Activated naive CD8-positive, alpha-beta T cell (primary cell): Measurements from ENCODE around the gene FCRL2.

Experiments
- H3K27ac Mint-ChIP-seq: one replicate; pipeline ENCODE4 v1.8.0; 2021; ENCODE audit warnings: mixed read lengths
- H3K27me3 Mint-ChIP-seq: one replicate; pipeline ENCODE4 v1.8.0; 2021; ENCODE audit warnings: mixed read lengths
- H3K36me3 Mint-ChIP-seq: one replicate; pipeline ENCODE4 v1.8.0; 2021; ENCODE audit warnings: mixed read lengths
- H3K4me1 Mint-ChIP-seq: one replicate; pipeline ENCODE4 v1.8.0; 2021; ENCODE audit warnings: low read depth, mixed read lengths
- H3K4me3 Mint-ChIP-seq: one replicate; pipeline ENCODE4 v1.8.0; 2021; ENCODE audit warnings: mild to moderate bottlenecking, mixed read lengths
- H3K9me3 Mint-ChIP-seq: one replicate; pipeline ENCODE4 v1.8.0; 2021; ENCODE audit warnings: low read depth, mixed read lengths

The FCRL2 gene

DNA sequence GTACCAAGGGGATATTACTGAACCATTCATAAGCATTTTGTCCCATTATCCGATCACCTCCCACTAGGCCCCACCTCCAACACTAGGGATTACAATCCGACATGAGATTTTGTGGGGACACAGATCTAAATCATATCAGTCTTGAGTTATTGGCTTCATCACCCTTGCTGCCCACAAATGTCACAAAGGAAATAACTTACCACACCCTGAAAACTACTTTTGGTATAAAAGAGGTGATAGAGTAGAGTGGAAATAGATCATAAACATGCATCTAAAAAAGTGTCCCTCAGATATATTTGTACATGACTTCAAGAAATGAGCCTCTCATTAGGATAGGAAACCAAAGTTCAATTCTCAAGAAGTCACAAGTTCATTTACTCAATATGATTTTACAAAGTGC, 53.8 kb downstream of the FCRL2 start:
- H3K36me3 Mint-ChIP-seq = no peaks in the 10 kb centered on the region
- H3K4me3 Mint-ChIP-seq = no peak overlapping the region
- peaks cover 9% of the 10 kb centered on the region for H3K9me3 Mint-ChIP-seq
- peaks cover 1% of the 10 kb centered on the region for H3K27me3 Mint-ChIP-seq
- no peak overlapping the region for H3K27ac Mint-ChIP-seq
- peaks cover 10% of the 10 kb centered on the region for H3K4me1 Mint-ChIP-seq

DNA sequence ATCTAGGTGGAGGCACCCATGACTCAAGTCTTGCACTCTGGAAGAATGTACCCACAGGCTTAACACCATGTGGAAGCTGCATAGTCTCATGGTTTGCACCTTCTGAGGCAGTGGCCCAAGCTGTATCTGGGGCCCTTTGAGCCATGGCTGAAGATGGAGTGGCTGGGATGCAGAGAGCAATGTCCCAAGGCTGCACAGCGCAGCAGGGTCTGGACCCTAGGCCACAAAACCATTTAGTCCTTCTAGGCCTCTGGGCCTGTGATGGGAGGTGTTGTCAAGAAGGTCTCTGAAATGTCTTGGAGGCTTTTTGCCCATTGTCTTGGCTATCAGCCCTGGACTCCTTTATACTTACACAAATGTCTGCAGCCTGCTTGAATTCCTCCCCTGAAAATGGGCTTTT, 54.9 kb downstream of the FCRL2 start:
- H3K4me3 Mint-ChIP-seq = no peak overlapping the region
- peaks cover 10% of the 10 kb centered on the region for H3K4me1 Mint-ChIP-seq
- H3K36me3 Mint-ChIP-seq = no peaks in the 10 kb centered on the region
- no peak overlapping the region for H3K27ac Mint-ChIP-seq
- H3K9me3 Mint-ChIP-seq = peaks cover 9% of the 10 kb centered on the region
- no peaks in the 10 kb centered on the region for H3K27me3 Mint-ChIP-seq

DNA sequence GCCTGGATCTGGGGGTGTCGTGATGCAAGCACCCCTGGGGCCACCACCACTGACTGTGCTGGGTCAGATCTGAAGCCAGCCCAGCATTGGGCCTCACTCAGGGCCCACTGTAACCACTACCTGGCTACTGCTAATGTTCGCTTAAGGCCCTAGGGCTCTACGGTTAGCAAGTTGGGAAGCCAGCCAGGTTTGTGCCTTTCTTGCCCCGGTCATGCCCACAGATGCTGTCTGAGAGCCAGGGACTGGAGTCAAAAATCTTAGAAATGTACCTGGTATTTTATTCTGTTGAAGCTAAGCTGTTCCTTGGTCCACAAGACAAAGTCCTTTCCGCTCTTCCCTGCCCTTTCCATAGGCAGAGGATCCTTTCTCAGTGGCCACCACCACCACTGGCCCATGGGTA, 61.2 kb downstream of the FCRL2 start:
- H3K9me3 Mint-ChIP-seq = peaks cover 2% of the 10 kb centered on the region
- no peak overlapping the region for H3K27ac Mint-ChIP-seq
- no peak overlapping the region for H3K4me3 Mint-ChIP-seq
- H3K36me3 Mint-ChIP-seq = no peaks in the 10 kb centered on the region
- no peaks in the 10 kb centered on the region for H3K4me1 Mint-ChIP-seq
- no peaks in the 10 kb centered on the region for H3K27me3 Mint-ChIP-seq

DNA sequence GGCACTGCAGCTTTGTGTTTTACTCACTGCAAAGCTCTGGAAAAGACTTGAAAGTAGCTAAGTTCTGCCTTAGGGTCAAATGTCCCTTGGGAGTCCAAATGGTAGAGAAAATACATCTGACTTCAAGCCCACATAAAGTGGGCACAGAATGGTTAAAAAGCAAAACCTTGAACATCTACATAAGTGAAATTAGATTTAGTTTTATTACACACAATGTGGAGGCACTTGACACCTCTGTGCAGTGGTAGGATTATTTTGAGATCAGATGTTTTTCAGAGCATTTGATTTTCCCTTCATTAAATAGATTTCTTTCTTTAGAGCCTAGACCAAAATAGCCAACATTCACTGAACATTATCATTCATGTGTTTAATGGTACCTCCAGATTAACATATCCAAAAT, 65.1 kb downstream of the FCRL2 start:
- Mint-ChIP-seq H3K4me3 (no peak overlapping the region), H3K27me3 (no peaks in the 10 kb centered on the region), H3K27ac (no peak overlapping the region), H3K36me3 (no peaks in the 10 kb centered on the region), H3K4me1 (no peaks in the 10 kb centered on the region), H3K9me3 (no peaks in the 10 kb centered on the region)

DNA sequence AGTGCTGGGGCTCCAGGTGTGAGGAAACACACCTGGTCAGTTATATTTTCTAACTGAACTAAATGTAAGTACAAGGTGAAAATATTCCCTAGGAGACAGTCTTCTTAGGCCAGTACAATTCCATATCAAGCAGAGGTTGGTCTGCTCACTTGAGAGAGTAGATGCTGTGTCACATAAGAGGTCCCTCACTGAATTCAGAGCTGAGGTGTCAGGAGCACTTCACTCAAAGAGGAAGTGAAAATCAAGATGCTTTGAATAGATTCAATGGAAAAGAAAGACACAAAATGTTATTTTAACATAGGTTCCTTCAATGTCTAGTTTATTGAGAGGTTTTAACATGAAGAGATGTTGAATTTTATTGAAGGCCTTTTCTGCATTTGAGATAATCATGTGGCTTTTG, 72.1 kb downstream of the FCRL2 start:
- no peaks in the 10 kb centered on the region for H3K27me3 Mint-ChIP-seq
- no peak overlapping the region for H3K4me3 Mint-ChIP-seq

DNA sequence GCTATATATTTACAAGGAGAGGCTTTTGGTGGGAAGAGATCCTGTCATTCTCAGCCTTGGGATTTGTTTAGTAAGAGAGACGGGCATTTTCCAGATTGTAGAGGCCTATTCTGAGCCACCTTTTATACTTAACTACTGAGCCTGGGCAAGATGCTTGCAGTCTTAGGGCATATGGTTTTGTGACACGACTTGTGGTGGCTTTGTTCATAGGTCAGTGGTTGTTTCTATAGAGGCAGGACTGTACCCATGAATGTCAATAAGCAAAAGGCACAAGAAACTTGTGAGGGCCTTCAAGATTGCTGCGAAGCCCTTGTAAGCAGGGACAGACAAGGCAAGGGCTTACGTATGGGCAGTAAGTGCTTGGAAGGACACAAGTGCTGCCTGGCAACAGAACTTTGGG, 73.0 kb downstream of the FCRL2 start:
- no peaks in the 10 kb centered on the region for H3K4me1 Mint-ChIP-seq
- no peak overlapping the region for H3K4me3 Mint-ChIP-seq
- H3K27me3 Mint-ChIP-seq = peaks cover 1% of the 10 kb centered on the region
- H3K9me3 Mint-ChIP-seq = no peaks in the 10 kb centered on the region
- H3K27ac Mint-ChIP-seq = no peak overlapping the region
- no peaks in the 10 kb centered on the region for H3K36me3 Mint-ChIP-seq

More for the DNA sequence above, 72.1 kb downstream of the FCRL2 start:
- Mint-ChIP-seq H3K27ac (no peak overlapping the region), H3K9me3 (no peaks in the 10 kb centered on the region), H3K4me1 (no peaks in the 10 kb centered on the region), H3K36me3 (no peaks in the 10 kb centered on the region)

DNA sequence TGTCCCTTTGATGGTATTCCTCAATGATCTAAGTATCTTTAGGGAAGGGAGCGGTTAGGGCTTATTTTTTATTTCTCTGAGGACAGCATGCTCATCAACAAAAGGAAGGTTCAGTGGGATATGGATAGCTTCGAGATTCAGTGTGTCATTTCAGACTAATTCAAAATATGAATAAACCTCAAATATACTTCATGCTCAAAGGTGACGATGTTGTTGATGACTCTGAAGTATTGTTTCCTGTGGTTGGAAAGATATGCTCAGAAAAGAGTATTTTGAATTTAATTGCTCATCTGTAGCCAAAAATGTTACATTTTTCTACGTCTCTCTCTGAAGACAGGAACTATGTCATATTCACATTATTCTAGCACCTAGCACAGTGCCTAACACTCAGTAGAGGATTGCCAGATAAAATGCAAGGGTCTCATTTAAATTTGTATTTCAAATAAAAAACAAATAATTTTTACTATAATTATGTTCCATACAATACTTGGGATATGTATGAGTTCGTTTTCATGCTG, 74.6 kb downstream of the FCRL2 start:
- Mint-ChIP-seq H3K9me3 (no peaks in the 10 kb centered on the region), H3K4me3 (no peak overlapping the region), H3K27me3 (peaks cover 6% of the 10 kb centered on the region), H3K36me3 (no peaks in the 10 kb centered on the region), H3K27ac (no peak overlapping the region), H3K4me1 (no peaks in the 10 kb centered on the region)

DNA sequence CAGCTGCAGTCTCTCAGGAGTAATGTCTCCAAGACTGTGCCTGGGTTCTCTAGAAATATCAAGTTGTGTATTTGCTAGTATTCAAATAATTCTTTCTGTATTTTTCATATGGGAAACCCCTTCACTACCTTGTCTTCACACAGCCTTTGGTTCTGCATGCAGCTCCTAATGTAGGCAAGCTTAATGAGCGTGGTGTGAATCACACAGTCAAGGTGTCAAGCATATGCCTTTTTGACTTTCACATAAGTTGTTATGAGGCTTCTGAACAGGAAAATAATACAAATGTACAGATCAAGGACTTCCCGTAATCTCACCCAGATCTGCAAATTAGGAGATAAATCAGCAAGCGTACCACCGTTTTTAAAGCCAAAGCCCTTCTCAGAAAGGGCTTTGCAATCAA, 76.2 kb downstream of the FCRL2 start, which contains the start of gene FCRL3:
Gene FCRL3, minus strand, starts transcription at position 38 of the 400 bp plus-strand sequence. CDS start 280 bp downstream, outside the sequence.
- no peak within 1 kb of the TSS for H3K4me3 Mint-ChIP-seq
- H3K36me3 Mint-ChIP-seq = no peaks in the 10 kb centered on the region
- no peaks in the 10 kb centered on the region for H3K9me3 Mint-ChIP-seq
- H3K4me1 Mint-ChIP-seq = no peaks in the 10 kb centered on the region
- H3K27me3 Mint-ChIP-seq = peaks cover 7% of the 10 kb centered on the region
- H3K27ac Mint-ChIP-seq = no peak within 1 kb of the TSS

DNA sequence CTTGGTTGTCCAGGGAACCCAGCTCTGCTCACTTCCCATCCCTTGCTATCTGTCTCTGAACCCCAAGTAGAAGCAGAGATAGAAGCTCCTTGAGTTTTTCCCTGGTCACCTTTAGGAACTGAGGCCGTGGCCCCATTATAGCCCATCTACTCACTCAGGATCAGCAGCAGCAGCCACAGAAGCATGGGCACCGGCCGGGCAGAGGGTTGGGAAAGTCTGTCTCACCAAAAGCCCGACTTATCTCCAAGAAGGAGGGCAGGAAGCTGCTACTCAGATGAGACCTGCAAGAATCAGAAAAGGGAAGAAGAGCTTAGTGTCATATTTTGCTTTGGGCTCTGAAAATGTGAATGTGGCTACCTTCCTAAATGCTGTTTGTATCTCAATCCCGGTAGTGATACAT, 76.6 kb downstream of the FCRL2 start:
- Mint-ChIP-seq H3K9me3 (no peaks in the 10 kb centered on the region), H3K36me3 (no peaks in the 10 kb centered on the region), H3K4me1 (no peaks in the 10 kb centered on the region), H3K27me3 (peaks cover 7% of the 10 kb centered on the region), H3K27ac (no peak overlapping the region), H3K4me3 (no peak overlapping the region)

DNA sequence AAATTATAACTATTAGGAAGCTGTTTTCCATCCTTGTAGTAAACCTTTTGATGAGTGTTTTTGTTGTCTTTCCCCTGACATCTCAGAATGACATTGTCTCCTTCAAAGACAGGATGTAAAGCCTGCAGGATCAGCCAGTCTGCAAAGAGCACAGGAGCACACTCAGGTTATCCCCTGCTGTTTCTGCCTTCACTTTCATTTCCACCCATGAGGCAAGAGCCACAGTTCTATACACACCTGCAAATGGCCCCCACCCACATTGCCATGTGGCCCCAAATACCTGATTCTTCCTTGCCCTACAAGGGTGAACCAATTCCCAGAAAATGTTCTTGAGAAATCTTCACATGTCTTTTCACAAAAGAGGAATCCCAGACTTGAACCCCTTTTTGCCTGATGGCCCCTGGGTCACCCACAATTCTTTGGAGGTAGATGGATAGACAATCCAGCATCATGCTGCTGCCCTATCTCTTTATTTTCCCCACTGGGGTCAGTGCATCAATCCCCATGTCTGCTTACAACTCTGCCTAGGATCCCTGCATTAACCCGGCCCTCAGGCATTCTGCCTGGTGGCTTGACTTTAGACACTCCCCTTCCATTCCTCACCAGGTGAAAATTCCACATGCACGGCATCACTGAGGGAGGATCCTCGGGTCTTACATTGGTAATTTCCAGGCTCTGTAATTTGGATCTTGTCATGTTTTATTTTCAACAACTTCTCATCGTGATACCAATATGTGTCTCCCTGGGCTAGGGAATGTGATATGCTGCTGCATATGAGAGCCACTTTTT, 79.0 kb downstream of the FCRL2 start:
- H3K9me3 Mint-ChIP-seq = no peaks in the 10 kb centered on the region
- no peak overlapping the region for H3K27ac Mint-ChIP-seq
- no peak overlapping the region for H3K4me3 Mint-ChIP-seq
- peaks cover 8% of the 10 kb centered on the region for H3K27me3 Mint-ChIP-seq
- H3K4me1 Mint-ChIP-seq = no peaks in the 10 kb centered on the region
- no peaks in the 10 kb centered on the region for H3K36me3 Mint-ChIP-seq

DNA sequence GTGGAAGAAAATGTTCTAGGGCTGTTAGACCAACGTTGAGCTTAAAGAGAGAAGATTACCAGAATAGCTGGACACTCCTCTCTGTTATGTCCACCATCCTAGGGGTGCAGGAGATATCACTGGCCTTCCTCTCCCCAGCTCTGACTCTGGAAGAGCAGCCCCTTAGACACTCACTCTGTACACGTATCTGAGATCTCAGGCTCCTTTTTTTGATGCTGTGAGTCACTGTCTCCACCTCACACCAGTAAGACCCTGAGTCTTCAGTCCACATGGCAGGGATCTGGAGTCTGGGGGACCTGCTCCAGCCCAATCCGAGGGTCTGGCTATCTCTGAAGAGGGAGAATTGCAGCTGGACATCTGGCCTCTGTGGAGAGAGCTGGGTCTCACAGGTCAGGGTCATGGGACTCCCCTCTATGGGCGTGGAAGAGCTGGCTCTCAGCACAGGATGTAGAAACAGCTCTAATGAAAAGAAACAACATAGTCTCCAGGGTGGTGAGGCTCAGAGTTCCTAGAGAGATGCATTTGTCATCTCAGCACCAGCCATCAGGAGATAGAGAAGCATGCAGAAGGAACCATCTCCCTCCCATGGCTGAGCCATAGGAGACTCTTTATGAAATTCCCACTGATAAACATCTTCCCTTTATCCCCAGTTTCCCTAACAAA, 79.8 kb downstream of the FCRL2 start:
- Mint-ChIP-seq H3K9me3 (no peaks in the 10 kb centered on the region), H3K36me3 (no peaks in the 10 kb centered on the region), H3K4me1 (no peaks in the 10 kb centered on the region), H3K27me3 (peaks cover 8% of the 10 kb centered on the region), H3K27ac (no peak overlapping the region), H3K4me3 (no peak overlapping the region)
